AG08395 (cell line): ENCODE data around the gene CREBRF.
"Not testable (repeated sequence)": the region's sequence is repeated elsewhere in the genome, so short reads cannot be mapped to it uniquely, and the experiment has no call there.

ENCODE experiments used
- DNase-seq: peaks from one replicate; pipeline ENCODE4 v3.0.0; 2012; ENCODE audit warnings: mixed read lengths, low spot score

Gene CREBRF

GRCh38 chr5:173055983-173056782, at the start of gene CREBRF:
Gene CREBRF, plus strand, starts transcription at chr5:173056352. Its CDS starts 24,424 bp downstream, at chr5:173080776.
- peak; percentile 99 for DNase-seq

GRCh38 chr5:173010021-173010420, 46.1 kb upstream of the CREBRF start:
- DNase-seq: no peak

- DNase-seq: peak; percentile 23
These were observed 45.3 kb upstream of the CREBRF start for GRCh38 chr5:173010547-173011464.

GRCh38 chr5:173011566-173011965, 44.6 kb upstream of the CREBRF start:
- DNase-seq: no peak

GRCh38 chr5:173012882-173013281, 43.3 kb upstream of the CREBRF start:
- no peak for DNase-seq

- no peak for DNase-seq
These were observed 41.5 kb upstream of the CREBRF start for GRCh38 chr5:173014671-173015070.

GRCh38 chr5:173015192-173015591, 41.0 kb upstream of the CREBRF start:
- no peak for DNase-seq

- no peak for DNase-seq
These were observed 40.3 kb upstream of the CREBRF start for GRCh38 chr5:173015598-173016455.

- peak; percentile 69 for DNase-seq
These were observed 39.5 kb upstream of the CREBRF start for GRCh38 chr5:173016598-173017046.

- not testable (repeated sequence) for DNase-seq
These were observed 39.1 kb upstream of the CREBRF start for GRCh38 chr5:173017087-173017486.

GRCh38 chr5:173018358-173018757, 37.8 kb upstream of the CREBRF start:
- no peak for DNase-seq

GRCh38 chr5:173020154-173020581, 36.0 kb upstream of the CREBRF start:
- no peak for DNase-seq

- DNase-seq: no peak
These were observed 35.5 kb upstream of the CREBRF start for GRCh38 chr5:173020643-173021042.

- no peak for DNase-seq
These were observed 30.5 kb upstream of the CREBRF start for GRCh38 chr5:173025651-173026050.

GRCh38 chr5:173027905-173028304, 28.2 kb upstream of the CREBRF start:
- DNase-seq: no peak

GRCh38 chr5:173028811-173029327, 27.3 kb upstream of the CREBRF start:
- DNase-seq: no peak

- no peak for DNase-seq
These were observed 26.6 kb upstream of the CREBRF start for GRCh38 chr5:173029499-173029921.

GRCh38 chr5:173032096-173032495, 24.1 kb upstream of the CREBRF start:
- not testable (repeated sequence) for DNase-seq

- no peak for DNase-seq
These were observed 23.4 kb upstream of the CREBRF start for GRCh38 chr5:173032730-173033129.

GRCh38 chr5:173033923-173034322, 22.2 kb upstream of the CREBRF start:
- no peak for DNase-seq

- no peak for DNase-seq
These were observed 20.0 kb upstream of the CREBRF start for GRCh38 chr5:173035904-173036707.
